MM.1S (cell line): ENCODE data around the gene JAKMIP3.

Experiments used
- DNase-seq: peaks from one replicate; pipeline ENCODE4 v3.0.0-alpha.2; 2015
- H2AFZ ChIP-seq: fragments of 300-600 bp; sonication (generic); 2 replicates; pipeline ENCODE4 v1.6.0; 2016; ENCODE audit warnings: antibody characterized with exemption, low read length
- H3F3A ChIP-seq: fragments of 300-600 bp; sonication (generic); 2 replicates; pipeline ENCODE4 v1.6.1; 2016; ENCODE audit warnings: mild to moderate bottlenecking, antibody characterized with exemption, low read length, moderate library complexity, mixed read lengths; ENCODE audit not compliant: insufficient read depth
- H3K27ac ChIP-seq: fragments of 300-600 bp; sonication (generic); 2 replicates; pipeline ENCODE4 v1.5.1; 2016; ENCODE audit warnings: mild to moderate bottlenecking, low read length
- H3K27me3 ChIP-seq: fragments of 300-600 bp; sonication (generic); replicated peaks from 2 replicates; pipeline ENCODE4 v1.6.0; 2016; ENCODE audit warnings: low read length; ENCODE audit not compliant: insufficient read depth
- H3K36me3 ChIP-seq: fragments of 300-600 bp; sonication (generic); replicated peaks from 2 replicates; pipeline ENCODE4 v1.6.1; 2016; ENCODE audit warnings: mild to moderate bottlenecking, low read length, mixed read lengths; ENCODE audit not compliant: insufficient read depth
- H3K4me1 ChIP-seq: fragments of 300-600 bp; sonication (generic); 2 replicates; pipeline ENCODE4 v1.6.1; 2016; ENCODE audit warnings: low read length, mixed read lengths
- H3K4me2 ChIP-seq: fragments of 300-600 bp; sonication (generic); 2 replicates; pipeline ENCODE4 v1.6.0; 2016; ENCODE audit warnings: low read depth, low read length
- H3K4me3 ChIP-seq: fragments of 300-600 bp; sonication (generic); 2 replicates; pipeline ENCODE4 v1.5.1; 2016; ENCODE audit warnings: low read length, mixed read lengths
- H3K79me2 ChIP-seq: fragments of 300-600 bp; sonication (generic); 2 replicates; pipeline ENCODE4 v1.6.1; 2016; ENCODE audit warnings: mixed run types, low read length, mixed read lengths
- H3K9ac ChIP-seq: fragments of 300-600 bp; sonication (generic); 2 replicates; pipeline ENCODE4 v1.6.1; 2016; ENCODE audit warnings: low read length, mixed read lengths
- H3K9me2 ChIP-seq: fragments of 300-600 bp; sonication (generic); replicated peaks from 2 replicates; pipeline ENCODE4 v1.6.1; 2016; ENCODE audit warnings: mild to moderate bottlenecking, low read length, mixed read lengths; ENCODE audit not compliant: insufficient read depth
- H3K9me3 ChIP-seq: fragments of 300-600 bp; sonication (generic); replicated peaks from 2 replicates; pipeline ENCODE4 v1.6.1; 2016; ENCODE audit warnings: mild to moderate bottlenecking, low read length, mixed read lengths; ENCODE audit not compliant: insufficient read depth
- H4K20me1 ChIP-seq: fragments of 300-600 bp; sonication (generic); 2 replicates; pipeline ENCODE4 v1.6.1; 2016; ENCODE audit warnings: mild to moderate bottlenecking, low read length, moderate library complexity, mixed read lengths; ENCODE audit not compliant: insufficient read depth
- CTCF ChIP-seq: fragments of 300-600 bp; sonication (generic); IDR thresholded peaks from 2 replicates; pipeline ENCODE4 v1.5.1; 2016; ENCODE audit warnings: antibody characterized with exemption, low read length, mixed read lengths
- EZH2 ChIP-seq: fragments of 300-600 bp; sonication (generic); optimal IDR thresholded peaks from 2 replicates; pipeline ENCODE3; 2017; ENCODE audit warnings: low read depth, mild to moderate bottlenecking, antibody characterized with exemption, low read length, mixed read lengths
- EZH2phosphoT487 ChIP-seq: fragments of 300-600 bp; sonication (generic); IDR thresholded peaks from 2 replicates; pipeline ENCODE4 v1.6.1; 2018; ENCODE audit warnings: antibody characterized with exemption, low read length

JAKMIP3 gene

GRCh38 chr10:132037676-132037975, 28.1 kb upstream of the JAKMIP3 start:
- Histone ChIP-seq H4K20me1 (no peaks in the 10 kb centered on the region), H3K27me3 (peaks cover 19% of the 10 kb centered on the region), H3K27ac (no peak overlapping the region), H3K4me3 (no peak overlapping the region), H3K36me3 (no peaks in the 10 kb centered on the region), H3K9me3 (no peaks in the 10 kb centered on the region), H3F3A (no peaks in the 10 kb centered on the region), H2AFZ (no peak overlapping the region), H3K4me2 (no peak overlapping the region), H3K4me1 (no peaks in the 10 kb centered on the region), H3K9me2 (no peaks in the 10 kb centered on the region), H3K9ac (no peak overlapping the region), H3K79me2 (no peaks in the 10 kb centered on the region)
- no peak for DNase-seq
- TF ChIP-seq EZH2 (no peak), EZH2phosphoT487 (no peak), CTCF (no peak)

- TF ChIP-seq CTCF, result no peak
- no peak for TF ChIP-seq EZH2
- no peak for TF ChIP-seq EZH2phosphoT487
- Histone ChIP-seq H3K36me3 (no peaks in the 10 kb centered on the region), H3K9ac (no peak overlapping the region), H3K27me3 (peaks cover 12% of the 10 kb centered on the region; the same call in 1 of the 2 replicates), H2AFZ (no peak overlapping the region), H3K27ac (no peak overlapping the region), H3K4me3 (no peak overlapping the region), H4K20me1 (no peaks in the 10 kb centered on the region), H3K79me2 (no peaks in the 10 kb centered on the region), H3K9me3 (no peaks in the 10 kb centered on the region), H3K4me1 (no peaks in the 10 kb centered on the region), H3K4me2 (no peak overlapping the region), H3F3A (no peaks in the 10 kb centered on the region), H3K9me2 (no peaks in the 10 kb centered on the region)
- DNase-seq, result no peak
Observed at GRCh38 chr10:132039371-132039770, 26.4 kb upstream of the JAKMIP3 start.

GRCh38 chr10:132040046-132040445, 25.7 kb upstream of the JAKMIP3 start:
- no peaks in the 10 kb centered on the region for H3K4me1 ChIP-seq
- TF ChIP-seq EZH2phosphoT487, result no peak
- TF ChIP-seq EZH2, result no peak
- TF ChIP-seq CTCF, result no peak
- no peak for DNase-seq

More at GRCh38 chr10:132040046-132040445, 25.7 kb upstream of the JAKMIP3 start:
- H3K4me3 ChIP-seq, result no peak overlapping the region
- H2AFZ ChIP-seq, result no peak overlapping the region
- no peak overlapping the region for H3K9ac ChIP-seq
- H3K4me2 ChIP-seq, result no peak overlapping the region
- H3K9me3 ChIP-seq, result no peaks in the 10 kb centered on the region
- H3K27ac ChIP-seq, result no peak overlapping the region
- no peaks in the 10 kb centered on the region for H3K36me3 ChIP-seq
- H3K79me2 ChIP-seq, result no peaks in the 10 kb centered on the region
- H3K9me2 ChIP-seq, result no peaks in the 10 kb centered on the region
- H3F3A ChIP-seq, result no peaks in the 10 kb centered on the region
- no peaks in the 10 kb centered on the region for H4K20me1 ChIP-seq
- H3K27me3 ChIP-seq, result peaks cover 12% of the 10 kb centered on the region; the same call in 1 of the 2 replicates
